Astrocyte (in vitro differentiated cells and primary cell): ENCODE measurements around the gene NR6A1.

Experiments used
- EZH2 ChIP-seq: IDR thresholded peaks from 2 replicates; pipeline ENCODE4 v1.6.1; 2012; ENCODE audit warnings: mild to moderate bottlenecking, low read length, inconsistent platforms; ENCODE audit not compliant: insufficient read depth
- TF ChIP-seq, protein P1 (sequence below): IDR thresholded peaks from 2 replicates; pipeline ENCODE4 v1.5.1; 2011; ENCODE audit warnings: low read depth, mild to moderate bottlenecking, inconsistent platforms, low read length, moderate library complexity; ENCODE audit not compliant: insufficient read depth

DNA sequence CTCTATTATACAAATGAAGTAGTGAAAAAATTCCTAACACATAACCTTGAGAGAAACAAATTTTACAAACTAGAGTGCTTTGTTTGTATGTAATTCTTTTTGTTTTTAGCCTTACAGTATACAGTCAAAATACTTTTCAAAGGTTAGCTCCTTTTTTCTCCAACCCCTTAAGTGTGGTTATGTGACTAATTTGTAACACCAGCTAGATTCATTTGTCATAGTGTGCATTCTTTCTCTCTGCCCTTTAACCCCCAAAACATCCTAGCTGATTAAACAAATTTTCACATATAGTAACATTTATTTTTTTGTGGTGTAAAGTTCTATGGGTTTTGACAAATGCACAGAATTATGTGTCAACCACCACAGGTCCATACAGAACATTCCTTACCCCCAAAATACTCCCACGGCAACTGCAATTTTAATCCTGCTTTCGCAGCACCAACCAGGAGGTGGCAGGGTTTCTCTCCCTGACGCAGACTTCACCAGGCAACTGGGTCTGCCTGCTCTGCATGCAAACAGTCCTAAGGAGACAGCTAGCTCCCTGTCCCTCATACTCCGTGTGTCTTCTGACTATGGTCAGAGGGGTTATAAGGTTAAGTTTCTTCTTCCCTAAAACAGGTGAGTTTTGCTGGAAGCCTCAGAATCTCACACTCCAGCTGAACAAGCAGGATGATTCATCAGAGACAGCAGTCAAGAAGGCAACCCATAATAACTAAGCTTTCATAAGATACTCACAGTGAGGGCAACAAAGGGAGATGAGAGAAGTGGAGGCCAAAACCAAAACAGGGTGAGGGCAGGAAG, 219.4 kb downstream of the NR6A1 start:
- TF ChIP-seq, protein P1, sequence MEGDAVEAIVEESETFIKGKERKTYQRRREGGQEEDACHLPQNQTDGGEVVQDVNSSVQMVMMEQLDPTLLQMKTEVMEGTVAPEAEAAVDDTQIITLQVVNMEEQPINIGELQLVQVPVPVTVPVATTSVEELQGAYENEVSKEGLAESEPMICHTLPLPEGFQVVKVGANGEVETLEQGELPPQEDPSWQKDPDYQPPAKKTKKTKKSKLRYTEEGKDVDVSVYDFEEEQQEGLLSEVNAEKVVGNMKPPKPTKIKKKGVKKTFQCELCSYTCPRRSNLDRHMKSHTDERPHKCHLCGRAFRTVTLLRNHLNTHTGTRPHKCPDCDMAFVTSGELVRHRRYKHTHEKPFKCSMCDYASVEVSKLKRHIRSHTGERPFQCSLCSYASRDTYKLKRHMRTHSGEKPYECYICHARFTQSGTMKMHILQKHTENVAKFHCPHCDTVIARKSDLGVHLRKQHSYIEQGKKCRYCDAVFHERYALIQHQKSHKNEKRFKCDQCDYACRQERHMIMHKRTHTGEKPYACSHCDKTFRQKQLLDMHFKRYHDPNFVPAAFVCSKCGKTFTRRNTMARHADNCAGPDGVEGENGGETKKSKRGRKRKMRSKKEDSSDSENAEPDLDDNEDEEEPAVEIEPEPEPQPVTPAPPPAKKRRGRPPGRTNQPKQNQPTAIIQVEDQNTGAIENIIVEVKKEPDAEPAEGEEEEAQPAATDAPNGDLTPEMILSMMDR = peak; percentile 88
- no peak for TF ChIP-seq EZH2
